ENCODE measurements around the gene ALDH1L2.

Gene ALDH1L2

GRCh38 chr12:105083031-105083430 is 1.2 kb downstream of the ALDH1L2 start:
- DNase-seq, result no peak

GRCh38 chr12:105078712-105079570 is 5.3 kb downstream of the ALDH1L2 start:
- DNase-seq, result no peak

- DNase-seq, result no peak
Measured at GRCh38 chr12:105077435-105077834, 6.8 kb downstream of the ALDH1L2 start.

GRCh38 chr12:105076913-105077312 is 7.3 kb downstream of the ALDH1L2 start:
- no peak for DNase-seq

GRCh38 chr12:105076098-105076497 is 8.2 kb downstream of the ALDH1L2 start:
- DNase-seq, result no peak

GRCh38 chr12:105072888-105073488 is 11.3 kb downstream of the ALDH1L2 start:
- DNase-seq, result no peak

GRCh38 chr12:105071981-105072380 is 12.3 kb downstream of the ALDH1L2 start:
- no peak for DNase-seq

- no peak for DNase-seq
Measured at GRCh38 chr12:105069936-105070702, 14.1 kb downstream of the ALDH1L2 start.

- DNase-seq, result no peak
Measured at GRCh38 chr12:105067511-105068031, 16.7 kb downstream of the ALDH1L2 start.

- no peak for DNase-seq
Measured at GRCh38 chr12:105064564-105065178, 19.6 kb downstream of the ALDH1L2 start.

- no peak for DNase-seq
Measured at GRCh38 chr12:105060715-105061378, 23.4 kb downstream of the ALDH1L2 start.

- DNase-seq, result no peak
Measured at GRCh38 chr12:105057174-105057573, 27.1 kb downstream of the ALDH1L2 start.

GRCh38 chr12:105053116-105053572 is 31.1 kb downstream of the ALDH1L2 start:
- peak; percentile 29 for DNase-seq

- DNase-seq, result no peak
Measured at GRCh38 chr12:105051981-105052380, 32.3 kb downstream of the ALDH1L2 start.

- DNase-seq, result no peak
Measured at GRCh38 chr12:105048315-105048714, 35.9 kb downstream of the ALDH1L2 start.

GRCh38 chr12:105047308-105047707 is 37.0 kb downstream of the ALDH1L2 start:
- DNase-seq, result no peak

GRCh38 chr12:105041186-105041585 is 43.1 kb downstream of the ALDH1L2 start:
- no peak for DNase-seq

GRCh38 chr12:105040476-105040875 is 43.8 kb downstream of the ALDH1L2 start:
- no peak for DNase-seq

- DNase-seq, result no peak
Measured at GRCh38 chr12:105036937-105037649, 47.2 kb downstream of the ALDH1L2 start.

GRCh38 chr12:105033851-105034250 is 50.4 kb downstream of the ALDH1L2 start:
- DNase-seq, result no peak

GRCh38 chr12:105032703-105033357 is 51.4 kb downstream of the ALDH1L2 start:
- DNase-seq, result no peak
